ENCODE data around the gene LRBA. TPM values are rescaled to one million over a fixed set of nuclear protein-coding genes. Genes with fewer than 3 reads are reported as not detected.

The LRBA gene
- total RNA-seq, 4 donors from 2014 or later, result 28.3 to 38.2 (median 32.1) TPM

GRCh38 chr4:150318527-150318926, 696.6 kb downstream of the LRBA start:
- TF ChIP-seq, protein P1, sequence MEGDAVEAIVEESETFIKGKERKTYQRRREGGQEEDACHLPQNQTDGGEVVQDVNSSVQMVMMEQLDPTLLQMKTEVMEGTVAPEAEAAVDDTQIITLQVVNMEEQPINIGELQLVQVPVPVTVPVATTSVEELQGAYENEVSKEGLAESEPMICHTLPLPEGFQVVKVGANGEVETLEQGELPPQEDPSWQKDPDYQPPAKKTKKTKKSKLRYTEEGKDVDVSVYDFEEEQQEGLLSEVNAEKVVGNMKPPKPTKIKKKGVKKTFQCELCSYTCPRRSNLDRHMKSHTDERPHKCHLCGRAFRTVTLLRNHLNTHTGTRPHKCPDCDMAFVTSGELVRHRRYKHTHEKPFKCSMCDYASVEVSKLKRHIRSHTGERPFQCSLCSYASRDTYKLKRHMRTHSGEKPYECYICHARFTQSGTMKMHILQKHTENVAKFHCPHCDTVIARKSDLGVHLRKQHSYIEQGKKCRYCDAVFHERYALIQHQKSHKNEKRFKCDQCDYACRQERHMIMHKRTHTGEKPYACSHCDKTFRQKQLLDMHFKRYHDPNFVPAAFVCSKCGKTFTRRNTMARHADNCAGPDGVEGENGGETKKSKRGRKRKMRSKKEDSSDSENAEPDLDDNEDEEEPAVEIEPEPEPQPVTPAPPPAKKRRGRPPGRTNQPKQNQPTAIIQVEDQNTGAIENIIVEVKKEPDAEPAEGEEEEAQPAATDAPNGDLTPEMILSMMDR (IDR thresholded peaks at IDR 0.05; ENCODE audit: low read depth), result no peak

DNA sequence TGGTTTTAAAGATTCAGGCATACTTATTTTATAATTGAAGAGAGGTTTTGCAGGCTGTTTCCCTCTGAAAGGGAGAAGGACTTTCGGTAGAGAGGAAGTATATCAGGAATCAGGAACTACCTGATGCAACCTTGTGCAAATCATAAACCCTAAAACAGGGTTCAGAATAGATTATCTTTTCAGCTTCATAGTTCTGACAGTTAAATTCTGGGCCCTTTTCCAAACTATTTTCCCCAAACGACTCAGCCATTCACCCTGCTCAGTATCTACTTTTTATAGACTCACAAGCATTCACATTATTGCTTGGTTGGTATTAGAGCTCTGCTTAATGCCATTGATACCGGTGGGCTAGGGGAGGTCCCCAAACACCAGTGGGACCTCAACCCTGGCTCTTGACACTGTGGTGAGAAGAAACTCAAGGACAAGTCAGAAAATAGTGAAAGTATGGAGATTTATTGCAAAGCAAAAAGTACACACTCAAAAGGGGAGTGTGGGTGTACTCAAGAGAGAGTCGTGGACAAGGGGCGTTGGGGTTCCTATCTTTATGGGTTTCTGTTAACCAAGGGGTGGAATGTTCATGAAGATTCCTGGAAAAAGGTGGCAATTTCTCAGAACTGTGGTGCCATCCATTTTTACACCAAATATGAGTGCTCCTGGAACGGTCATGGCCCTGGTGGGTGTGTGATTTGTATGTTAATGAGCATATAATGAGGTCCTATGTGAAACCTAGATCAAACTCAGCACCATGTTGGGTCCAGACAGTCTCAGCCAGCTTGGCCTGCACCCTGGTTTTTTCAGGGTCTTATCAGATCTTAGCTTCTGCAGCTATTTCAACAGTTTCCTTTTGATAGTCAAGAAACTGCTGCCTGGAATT, 698.5 kb downstream of the LRBA start:
- TF ChIP-seq, protein P1 (IDR thresholded peaks at IDR 0.05; ENCODE audit: low read depth), result no peak

- TF ChIP-seq, protein P1 (IDR thresholded peaks at IDR 0.05; ENCODE audit: low read depth), result no peak
Observed at GRCh38 chr4:150315691-150316090, 699.4 kb downstream of the LRBA start.

GRCh38 chr4:150315175-150315574, 699.9 kb downstream of the LRBA start:
- TF ChIP-seq, protein P1 (IDR thresholded peaks at IDR 0.05; ENCODE audit: low read depth), result no peak

DNA sequence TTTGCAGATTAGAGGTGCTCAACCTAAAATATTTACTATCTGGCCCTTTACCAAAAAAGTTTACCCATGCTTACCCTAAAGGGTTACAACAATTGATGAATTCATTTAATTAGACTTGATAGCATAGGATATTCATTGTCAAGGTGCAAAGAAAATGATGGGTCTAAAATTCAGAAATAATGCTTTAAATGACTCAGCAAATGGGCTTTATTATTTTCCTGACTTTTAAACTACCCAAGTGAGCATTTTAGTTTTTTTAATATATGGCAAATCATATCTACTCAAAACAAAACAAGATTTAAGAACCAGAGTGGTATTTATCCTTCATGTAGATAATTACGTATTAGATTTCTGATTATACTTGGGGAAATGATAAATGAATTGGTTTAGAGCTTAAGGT, 701.1 kb downstream of the LRBA start:
- TF ChIP-seq, protein P1 (IDR thresholded peaks at IDR 0.05; ENCODE audit: low read depth), result no peak

- TF ChIP-seq, protein P1 (IDR thresholded peaks at IDR 0.05; ENCODE audit: low read depth), result no peak
Observed at GRCh38 chr4:150310159-150310895, 704.8 kb downstream of the LRBA start.

DNA sequence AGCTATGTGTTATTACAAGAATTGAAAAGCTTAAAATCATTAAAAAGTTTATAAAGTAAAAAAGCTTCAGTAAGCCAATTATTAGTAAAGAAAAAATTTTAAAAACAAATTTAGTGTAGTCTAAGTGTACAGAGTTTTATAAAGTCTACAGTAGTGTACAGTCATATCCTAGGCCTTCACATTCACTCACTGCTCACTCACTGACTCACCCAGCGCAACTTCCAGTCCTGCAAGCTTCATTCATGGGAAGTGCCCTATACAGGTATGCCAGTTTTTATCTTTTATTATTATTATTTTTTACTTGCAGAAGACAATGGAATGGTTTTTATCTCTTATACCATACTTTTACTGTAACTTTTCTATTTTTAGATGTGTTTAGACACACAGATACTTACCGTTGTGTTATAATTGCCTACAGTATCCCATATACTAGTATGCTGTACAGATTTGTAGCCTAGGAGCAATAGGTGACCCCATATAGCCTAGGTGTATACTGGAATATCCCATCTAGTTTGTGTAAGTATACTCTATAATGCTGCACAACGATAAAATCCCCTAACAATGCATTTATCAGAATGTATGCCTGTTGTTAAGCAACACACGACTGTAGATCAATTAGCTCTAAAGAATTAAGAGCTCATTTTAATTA, 706.1 kb downstream of the LRBA start:
- TF ChIP-seq, protein P1 (IDR thresholded peaks at IDR 0.05; ENCODE audit: low read depth), result no peak
